Measurements from ENCODE around the gene SEMA5A. TPM values are rescaled to one million over a fixed set of nuclear protein-coding genes. Genes with fewer than 3 reads are reported as not detected.

Gene SEMA5A
- polyA plus RNA-seq, 1 donor (not counting 4 experiments of a cell fraction or from before 2014, with no cell fraction given): 0.16 TPM

- Histone ChIP-seq H3K4me3 (ENCODE audit: control insufficient read depth in 2 of 3, extremely low read depth in 1 of 3, insufficient read depth in 2 of 3, low read depth in 1 of 3, low read length in 3 of 3) (no peak overlapping the region), H3K4me2 (ENCODE audit: control insufficient read depth, extremely low read depth, insufficient read depth, low read depth, low read length) (no peak overlapping the region), H3K36me3 (ENCODE audit: control insufficient read depth in 2 of 2, extremely low read depth in 1 of 2, insufficient read depth in 2 of 2, low read length in 2 of 2) (no peaks in the 10 kb centered on the region), H2AFZ (ENCODE audit: control insufficient read depth, low read length) (no peak overlapping the region), H3K79me2 (ENCODE audit: control insufficient read depth, insufficient read depth, low read length) (no peaks in the 10 kb centered on the region), H3K27ac (ENCODE audit: control insufficient read depth, insufficient read depth, low read length) (no peak overlapping the region), H3K9me3 (ENCODE audit: control insufficient read depth, low read depth, low read length) (no peaks in the 10 kb centered on the region), H3K4me1 (ENCODE audit: control insufficient read depth, extremely low read depth, insufficient read depth, low read length) (no peaks in the 10 kb centered on the region), H3K9me1 (ENCODE audit: control insufficient read depth, extremely low read depth, insufficient read depth, low read length) (no peaks in the 10 kb centered on the region), H3K9ac (ENCODE audit: control insufficient read depth, extremely low read depth, insufficient read depth, low read length) (no peak overlapping the region), H3K27me3 (ENCODE audit: control insufficient read depth, extremely low read depth, insufficient read depth, low read length) (no peaks in the 10 kb centered on the region), H4K20me1 (ENCODE audit: control insufficient read depth, extremely low read depth, insufficient read depth, low read length) (no peaks in the 10 kb centered on the region)
- no peak for DNase-seq (ENCODE audit: low read depth, low spot score)
- FAIRE-seq: no peak
- TF ChIP-seq CTCF (optimal IDR thresholded peaks at IDR 0.05 in 1 of 3, IDR thresholded peaks at IDR 0.05 in 1 of 3, conservative IDR thresholded peaks at IDR 0.05 in 1 of 3; ENCODE audit: extremely low read depth in 1 of 3, insufficient read depth in 2 of 3, low read length in 3 of 3) (no peak), EZH2 (IDR thresholded peaks at IDR 0.05; ENCODE audit: low read length) (no peak)
- dilution Hi-C loops (cut with MboI; ENCODE audit: extremely low pct_ligation_motif_present, low sequenced_read_pairs): no loop called here
Measured at GRCh38 chr5:9104571-9105339, 441.1 kb downstream of the SEMA5A start.

GRCh38 chr5:9103290-9103689, 442.6 kb downstream of the SEMA5A start:
- H3K36me3 ChIP-seq (ENCODE audit: control insufficient read depth in 2 of 2, extremely low read depth in 1 of 2, insufficient read depth in 2 of 2, low read length in 2 of 2): no peaks in the 10 kb centered on the region
- no peaks in the 10 kb centered on the region for H3K4me1 ChIP-seq (ENCODE audit: control insufficient read depth, extremely low read depth, insufficient read depth, low read length)
- no peaks in the 10 kb centered on the region for H3K9me1 ChIP-seq (ENCODE audit: control insufficient read depth, extremely low read depth, insufficient read depth, low read length)
- H3K4me3 ChIP-seq (ENCODE audit: control insufficient read depth in 2 of 3, extremely low read depth in 1 of 3, insufficient read depth in 2 of 3, low read depth in 1 of 3, low read length in 3 of 3): no peak overlapping the region
- no peaks in the 10 kb centered on the region for H3K79me2 ChIP-seq (ENCODE audit: control insufficient read depth, insufficient read depth, low read length)
- no peak overlapping the region for H3K9ac ChIP-seq (ENCODE audit: control insufficient read depth, extremely low read depth, insufficient read depth, low read length)
- H3K27me3 ChIP-seq (ENCODE audit: control insufficient read depth, extremely low read depth, insufficient read depth, low read length): no peaks in the 10 kb centered on the region
- no peak overlapping the region for H3K4me2 ChIP-seq (ENCODE audit: control insufficient read depth, extremely low read depth, insufficient read depth, low read depth, low read length)
- dilution Hi-C loops (cut with MboI; ENCODE audit: extremely low pct_ligation_motif_present, low sequenced_read_pairs): no loop called here
- no peak overlapping the region for H2AFZ ChIP-seq (ENCODE audit: control insufficient read depth, low read length)
- no peaks in the 10 kb centered on the region for H3K9me3 ChIP-seq (ENCODE audit: control insufficient read depth, low read depth, low read length)
- no peak for DNase-seq (ENCODE audit: low read depth, low spot score)
- no peak overlapping the region for H3K27ac ChIP-seq (ENCODE audit: control insufficient read depth, insufficient read depth, low read length)
- no peak for FAIRE-seq
- TF ChIP-seq EZH2 (IDR thresholded peaks at IDR 0.05; ENCODE audit: low read length) (no peak), CTCF (optimal IDR thresholded peaks at IDR 0.05 in 1 of 3, IDR thresholded peaks at IDR 0.05 in 1 of 3, conservative IDR thresholded peaks at IDR 0.05 in 1 of 3; ENCODE audit: extremely low read depth in 1 of 3, insufficient read depth in 2 of 3, low read length in 3 of 3) (no peak)
- H4K20me1 ChIP-seq (ENCODE audit: control insufficient read depth, extremely low read depth, insufficient read depth, low read length): no peaks in the 10 kb centered on the region

All from keratinocyte (primary cell).